Motor neuron (in vitro differentiated cells): ENCODE results near the gene TUBB8B. TPM values are rescaled to one million over a fixed set of nuclear protein-coding genes. Genes with fewer than 3 reads are reported as not detected.
A peak's percentile ranks its signal among the peaks of the same experiment; 100 is the strongest.
"Not testable (repeated sequence)": the region's sequence is repeated elsewhere in the genome, so short reads cannot be mapped to it uniquely, and the experiment has no call there.

ENCODE experiments used
- ATAC-seq, 8 experiments: fragments of 200-7000 bp; cut with Tn5 transposase; replicated peaks in 6 of 8; 2 replicates each; pipeline ENCODE4 v1.8.0; 2021; ENCODE audit warnings: mild to moderate bottlenecking in 8 of 8, moderate library complexity in 8 of 8
- H3K27ac ChIP-seq, 2 donors: fragments of 250-450 bp; sonication (Bioruptor Pico); 2 replicates each; pipeline ENCODE4 v1.9.0; 2021; ENCODE audit warnings: antibody characterized with exemption in 2 of 2, mild to moderate bottlenecking in 2 of 2, moderate library complexity in 1 of 2
- H3K4me1 ChIP-seq, 2 donors: fragments of 250-450 bp; sonication (Bioruptor Pico); replicated peaks in 1 of 2; 2 replicates each; pipeline ENCODE4 v1.6.1; 2021; ENCODE audit warnings: antibody characterized with exemption in 2 of 2, mild to moderate bottlenecking in 2 of 2, moderate library complexity in 1 of 2
- H3K4me3 ChIP-seq, 5 donors: fragments of 250-450 bp; sonication (Bioruptor Pico); 2 replicates each; pipeline ENCODE4 v1.9.0; 2021; ENCODE audit warnings: antibody characterized with exemption in 5 of 5, mild to moderate bottlenecking in 5 of 5, moderate library complexity in 4 of 5
- WGBS, 10 experiments: fragments of 450-650 bp; shearing (Covaris generic); methylation state at CpG; one replicate each; pipeline ENCODE4 v1.0.0; 2022; 5-methylcytosine and 5-hydroxymethylcytosine counted together
- in situ Hi-C, 9 experiments: fragments of 400-800 bp; cut with MboI; loops; one replicate each; pipeline ENCODE4 v1.15.0; 2021; ENCODE audit warnings: low sequenced_read_pairs in 9 of 9, low pct_unique_long_range_greater_than_20kb in 2 of 9; ENCODE audit not compliant: unreplicated experiment in 9 of 9
- total RNA-seq, 8 experiments: library from RNA; unstranded; fragments of 300-600 nt; gene quantifications; 2 replicates each; pipeline versions ENCODE4 v1.2.3 to v1.2.4, GENCODE V29; 2022

TUBB8B gene
- total RNA-seq, 8 experiments from 2014 or later, result 0.36 to 1.8 (median 1.00) TPM; not detected in 4

- ATAC-seq, H3K4me1 ChIP-seq, H3K4me3 ChIP-seq, in situ Hi-C loops, H3K27ac ChIP-seq: not testable (repeated sequence)
- WGBS, 10 experiments, result no CpG with 5 or more reads among the region's 6 CpGs
These were observed 30.8 kb upstream of the TUBB8B start for GRCh38 chr18:80202-80601.

GRCh38 chr18:75525-76160 lies 26.2 kb upstream of the TUBB8B start:
- WGBS, 10 experiments, result 6 to 40% methylated on average over 3 to 8 of the region's 57 CpGs; no CpG with 5 or more reads in 8 of the 10 experiments
- H3K4me1 ChIP-seq, H3K27ac ChIP-seq, in situ Hi-C loops: not testable (repeated sequence)
- ATAC-seq, result peak in 3 of 8 experiments; percentile 72 to 79 (median 76)
- peak overlapping the region in 3 of 5 donors; percentile 37 to 42 (median 39) for H3K4me3 ChIP-seq

GRCh38 chr18:73181-73777 lies 23.9 kb upstream of the TUBB8B start:
- WGBS, 10 experiments, result 39 to 95% (median 50%) methylated on average over 1 to 7 of the region's 48 CpGs; no CpG with 5 or more reads in 4 of the 10 experiments
- H3K27ac ChIP-seq, in situ Hi-C loops, H3K4me1 ChIP-seq: not testable (repeated sequence)
- ATAC-seq, result peak in 4 of 8 experiments; percentile 21 to 47 (median 32)
- peak overlapping the region in 3 of 5 donors; percentile 31 to 37 (median 36) for H3K4me3 ChIP-seq

GRCh38 chr18:67701-68100 lies 18.3 kb upstream of the TUBB8B start:
- WGBS, 10 experiments, result 0 to 72% (median 10%) methylated on average over 1 to 9 of the region's 9 CpGs; no CpG with 5 or more reads in 2 of the 10 experiments
- H3K4me3 ChIP-seq, ATAC-seq, in situ Hi-C loops, H3K4me1 ChIP-seq, H3K27ac ChIP-seq: not testable (repeated sequence)

- WGBS, 10 experiments, result 57 to 100% (median 75%) methylated on average over 1 to 4 of the region's 5 CpGs; no CpG with 5 or more reads in 3 of the 10 experiments
- in situ Hi-C loops, ATAC-seq, H3K4me1 ChIP-seq, H3K27ac ChIP-seq, H3K4me3 ChIP-seq: not testable (repeated sequence)
These were observed 14.9 kb upstream of the TUBB8B start for GRCh38 chr18:64279-64678.

- H3K27ac ChIP-seq, H3K4me3 ChIP-seq, in situ Hi-C loops, H3K4me1 ChIP-seq, ATAC-seq: not testable (repeated sequence)
- 80% methylated on average over 2 of the region's 2 CpGs; no CpG with 5 or more reads in 9 of the 10 experiments for WGBS, 10 experiments
These were observed 14.2 kb upstream of the TUBB8B start for GRCh38 chr18:63656-64055.

GRCh38 chr18:54388-54787 lies 5.0 kb upstream of the TUBB8B start:
- H3K4me3 ChIP-seq, H3K27ac ChIP-seq, H3K4me1 ChIP-seq, ATAC-seq, in situ Hi-C loops: not testable (repeated sequence)
- WGBS, 10 experiments, result 10 to 100% (median 100%) methylated on average over 1 of the region's 1 CpG; no CpG with 5 or more reads in 7 of the 10 experiments

GRCh38 chr18:48696-49095 lies 719 bp downstream of the TUBB8B start:
- ATAC-seq, H3K27ac ChIP-seq, in situ Hi-C loops, H3K4me3 ChIP-seq, H3K4me1 ChIP-seq: not testable (repeated sequence)
- no CpG with 5 or more reads among the region's 25 CpGs for WGBS, 10 experiments

- H3K27ac ChIP-seq, ATAC-seq, H3K4me1 ChIP-seq, H3K4me3 ChIP-seq, in situ Hi-C loops: not testable (repeated sequence)
- no CpG with 5 or more reads among the region's 6 CpGs for WGBS, 10 experiments
These were observed 36.2 kb downstream of the TUBB8B start for GRCh38 chr18:13177-13576.

- in situ Hi-C loops, ATAC-seq, H3K4me1 ChIP-seq, H3K4me3 ChIP-seq, H3K27ac ChIP-seq: not testable (repeated sequence)
- WGBS, 10 experiments, result no CpG with 5 or more reads among the region's 9 CpGs
These were observed 36.6 kb downstream of the TUBB8B start for GRCh38 chr18:12773-13172.

- H3K4me3 ChIP-seq, H3K4me1 ChIP-seq, H3K27ac ChIP-seq, in situ Hi-C loops: not testable (repeated sequence)
- peak in 4 of 8 experiments; percentile 64 to 89 (median 82) for ATAC-seq
- no CpG with 5 or more reads among the region's 65 CpGs for WGBS, 10 experiments
These were observed 37.8 kb downstream of the TUBB8B start for GRCh38 chr18:11383-12274.

- H3K4me1 ChIP-seq, H3K4me3 ChIP-seq, H3K27ac ChIP-seq, in situ Hi-C loops: not testable (repeated sequence)
- WGBS, 10 experiments, result no CpG with 5 or more reads among the region's 75 CpGs
- ATAC-seq, result peak in 6 of 8 experiments; percentile 26 to 96 (median 85)
These were observed 38.7 kb downstream of the TUBB8B start for GRCh38 chr18:10624-11184.

- H3K27ac ChIP-seq, H3K4me3 ChIP-seq, H3K4me1 ChIP-seq, in situ Hi-C loops, ATAC-seq: not testable (repeated sequence)
These were observed 39.5 kb downstream of the TUBB8B start for GRCh38 chr18:9937-10336.
